ENCODE measurements around the gene RASAL2.
"Not testable (repeated sequence)": the region's sequence is repeated elsewhere in the genome, so short reads cannot be mapped to it uniquely, and the experiment has no call there.

RASAL2 gene

DNA sequence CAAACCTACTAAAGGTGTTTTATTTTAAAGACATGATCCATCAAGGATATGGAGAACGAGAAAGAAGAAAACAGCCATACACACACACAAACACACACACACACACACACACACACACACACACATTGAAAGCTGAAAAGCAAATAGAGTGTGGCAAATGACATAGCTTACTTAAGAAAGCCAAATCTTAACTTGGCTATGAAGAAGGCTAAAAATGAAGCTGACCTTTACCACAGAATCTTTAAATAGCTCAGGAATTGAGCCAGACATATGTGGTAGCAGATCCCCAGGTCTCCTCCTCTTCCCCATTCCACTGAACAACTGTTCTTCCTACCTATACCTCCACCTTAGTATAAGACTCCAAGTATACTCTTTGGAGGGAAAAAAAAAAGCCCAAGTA, 217.3 kb downstream of the RASAL2 start:
- TF ChIP-seq ZNF274 (IDR thresholded peaks at IDR 0.05; ENCODE audit: low read depth, low read length): no peak
- no peak overlapping the region for H3K4me3 ChIP-seq (ENCODE audit: low read length)

- not testable (repeated sequence) for H3K4me3 ChIP-seq (ENCODE audit: low read length)
These were observed 226.5 kb downstream of the RASAL2 start for GRCh38 chr1:178320280-178320982.

DNA sequence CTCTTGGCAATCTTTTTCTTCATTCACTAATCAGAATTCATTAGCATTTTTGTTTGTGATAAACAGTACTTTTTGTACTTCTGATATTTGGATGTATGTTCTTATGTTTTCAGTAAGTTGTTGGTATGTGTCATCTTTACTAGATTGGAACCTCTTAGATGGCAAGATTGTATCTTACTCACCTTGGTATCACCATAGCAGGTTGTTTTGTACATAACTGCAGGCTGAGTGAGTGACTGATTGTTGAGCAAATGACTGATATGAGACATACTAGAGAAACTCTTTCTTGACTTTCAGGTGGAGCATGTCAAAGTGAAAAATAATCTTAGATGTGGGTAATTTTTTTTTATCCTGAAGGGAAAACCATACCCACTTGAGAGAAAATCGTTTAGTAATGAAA, 229.2 kb downstream of the RASAL2 start:
- TF ChIP-seq ZNF274 (IDR thresholded peaks at IDR 0.05; ENCODE audit: low read depth, low read length): no peak
- no peak overlapping the region for H3K4me3 ChIP-seq (ENCODE audit: low read length)

GRCh38 chr1:178324003-178324402, 230.1 kb downstream of the RASAL2 start:
- no peak for TF ChIP-seq ZNF274 (IDR thresholded peaks at IDR 0.05; ENCODE audit: low read depth, low read length)

GRCh38 chr1:178328728-178329127, 234.8 kb downstream of the RASAL2 start:
- no peak for TF ChIP-seq ZNF274 (IDR thresholded peaks at IDR 0.05; ENCODE audit: low read depth, low read length)
- no peak overlapping the region for H3K4me3 ChIP-seq (ENCODE audit: low read length)

More at GRCh38 chr1:178324003-178324402, 230.1 kb downstream of the RASAL2 start:
- H3K4me3 ChIP-seq (ENCODE audit: low read length): no peak overlapping the region

DNA sequence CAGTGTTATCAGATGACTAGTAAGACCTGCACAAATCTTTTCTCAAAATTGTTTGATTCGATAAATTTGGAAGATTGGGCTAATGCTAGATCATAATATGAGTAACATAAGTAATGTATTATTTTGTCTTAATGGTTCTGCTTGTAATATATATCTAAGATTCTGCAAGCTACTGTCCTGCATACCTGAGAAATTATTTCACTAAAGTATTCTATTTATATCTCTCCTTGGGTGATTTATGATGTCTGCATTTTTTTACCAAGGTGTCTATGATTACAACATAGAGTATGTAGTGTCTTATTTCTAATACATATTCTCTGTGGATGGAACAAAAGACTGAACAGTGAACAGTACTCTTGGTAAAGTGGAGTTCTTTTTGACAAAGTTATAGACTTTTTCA, 236.2 kb downstream of the RASAL2 start:
- no peak for TF ChIP-seq ZNF274 (IDR thresholded peaks at IDR 0.05; ENCODE audit: low read depth, low read length)
- no peak overlapping the region for H3K4me3 ChIP-seq (ENCODE audit: low read length)

- TF ChIP-seq ZNF274 (IDR thresholded peaks at IDR 0.05; ENCODE audit: low read depth, low read length): no peak
- H3K4me3 ChIP-seq (ENCODE audit: low read length): no peak overlapping the region
These were observed 237.1 kb downstream of the RASAL2 start for GRCh38 chr1:178330848-178331497.

DNA sequence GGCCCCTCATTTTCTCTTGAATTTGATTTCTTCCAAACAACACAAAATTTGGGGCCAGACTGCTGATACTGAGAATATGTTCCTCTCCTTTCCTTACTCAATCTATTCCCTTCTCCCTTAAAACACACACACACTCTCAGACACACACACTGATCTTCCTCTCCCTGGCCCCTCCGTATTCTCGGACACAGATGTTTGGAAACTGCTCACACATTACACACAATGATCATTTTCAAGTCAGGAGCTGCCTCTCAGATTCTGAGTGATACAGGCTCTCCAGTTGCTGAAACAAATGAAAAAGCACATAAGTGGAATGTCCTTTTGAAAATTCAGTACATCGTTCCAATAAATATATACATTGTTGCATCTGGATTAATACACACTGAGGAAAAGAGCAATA, 241.5 kb downstream of the RASAL2 start:
- TF ChIP-seq ZNF274 (IDR thresholded peaks at IDR 0.05; ENCODE audit: low read depth, low read length): no peak
- H3K4me3 ChIP-seq (ENCODE audit: low read length): no peak overlapping the region

DNA sequence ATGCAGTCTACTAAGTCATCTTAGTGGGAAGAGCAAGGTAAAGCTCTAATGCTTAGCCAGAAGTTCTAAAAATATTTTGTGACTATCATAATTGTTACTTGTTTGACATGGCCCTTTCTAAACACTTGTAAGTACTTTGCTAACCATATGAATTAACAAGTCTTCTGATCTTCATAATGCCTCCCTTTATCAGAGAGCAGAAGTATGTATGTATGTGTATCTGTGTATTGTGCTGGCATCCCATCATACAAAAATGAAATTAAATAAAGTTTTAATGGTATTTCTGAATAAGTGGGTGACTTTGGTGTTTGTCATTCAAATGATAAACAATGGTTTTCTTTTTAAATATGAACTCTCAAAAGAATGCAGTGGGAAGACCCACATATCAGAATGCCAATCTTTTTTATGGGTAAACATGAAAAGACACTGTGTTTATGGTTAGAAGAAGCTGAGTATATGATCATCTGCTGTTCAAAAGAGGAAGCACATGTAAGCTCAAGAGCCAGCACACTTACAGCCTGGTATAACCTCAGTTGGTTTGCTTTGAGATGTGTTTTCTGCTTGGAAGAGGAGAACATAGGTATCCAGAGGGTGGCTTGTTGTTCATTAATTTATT, 243.3 kb downstream of the RASAL2 start:
- no peak for TF ChIP-seq ZNF274 (IDR thresholded peaks at IDR 0.05; ENCODE audit: low read depth, low read length)
- H3K4me3 ChIP-seq (ENCODE audit: low read length): no peak overlapping the region

GRCh38 chr1:178339834-178340233, 245.9 kb downstream of the RASAL2 start:
- no peak for TF ChIP-seq ZNF274 (IDR thresholded peaks at IDR 0.05; ENCODE audit: low read depth, low read length)
- H3K4me3 ChIP-seq (ENCODE audit: low read length): no peak overlapping the region

- H3K4me3 ChIP-seq (ENCODE audit: low read length): no peak overlapping the region; the same call in 1 of the 2 replicates
These were observed 247.5 kb downstream of the RASAL2 start for GRCh38 chr1:178341261-178341956.

DNA sequence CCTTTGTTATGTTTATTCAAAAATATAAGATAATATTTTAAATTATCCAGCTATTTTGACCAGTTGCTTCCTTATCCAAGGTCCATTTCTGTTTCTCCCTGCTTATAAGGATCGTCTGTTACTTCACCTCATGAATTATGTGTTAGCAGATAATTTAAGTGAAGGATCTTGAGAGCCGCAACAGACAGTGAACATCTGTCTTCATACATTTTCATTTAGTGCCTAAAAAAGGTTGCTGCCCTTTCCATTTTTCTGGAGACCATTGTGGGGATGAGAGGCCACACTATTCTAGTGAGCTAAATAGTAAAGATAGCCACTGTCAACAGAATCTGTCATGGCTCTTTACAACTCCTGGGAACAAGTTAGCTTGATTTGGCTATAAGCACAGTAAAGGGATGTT, 248.8 kb downstream of the RASAL2 start:
- H3K4me3 ChIP-seq (ENCODE audit: low read length): no peak overlapping the region

More at GRCh38 chr1:178341261-178341956, 247.5 kb downstream of the RASAL2 start:
- TF ChIP-seq ZNF274 (IDR thresholded peaks at IDR 0.05; ENCODE audit: low read depth, low read length): no peak

GRCh38 chr1:178344513-178345091, 250.7 kb downstream of the RASAL2 start:
- TF ChIP-seq ZNF274 (IDR thresholded peaks at IDR 0.05; ENCODE audit: low read depth, low read length): no peak
- no peak overlapping the region for H3K4me3 ChIP-seq (ENCODE audit: low read length)

More for the DNA sequence above, 248.8 kb downstream of the RASAL2 start:
- TF ChIP-seq ZNF274 (IDR thresholded peaks at IDR 0.05; ENCODE audit: low read depth, low read length): no peak

DNA sequence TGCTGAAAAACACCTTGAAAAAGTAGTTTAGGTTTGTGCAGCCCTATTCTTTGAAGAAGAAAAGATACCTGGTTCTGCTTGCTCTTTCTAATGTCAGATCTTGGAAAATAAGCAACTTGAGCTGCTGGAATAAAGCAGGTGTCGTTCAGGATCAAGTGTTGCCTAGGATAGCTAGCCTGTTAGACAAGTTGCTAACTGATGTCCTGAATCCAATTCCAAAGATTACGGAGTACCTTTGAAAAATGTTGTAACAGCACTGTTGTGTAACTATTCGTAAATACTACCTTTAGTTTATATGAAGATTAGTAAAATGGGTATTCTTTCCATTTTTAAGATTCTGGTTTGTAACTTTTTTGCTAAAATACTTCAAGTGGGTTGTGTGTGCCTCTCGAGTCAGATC, 251.3 kb downstream of the RASAL2 start:
- no peak overlapping the region for H3K4me3 ChIP-seq (ENCODE audit: low read length)
- no peak for TF ChIP-seq ZNF274 (IDR thresholded peaks at IDR 0.05; ENCODE audit: low read depth, low read length)
